ENCODE measurements around the gene LFNG.

Gene LFNG

GRCh38 chr7:2483494-2483893, 36.1 kb upstream of the LFNG start:
- DNase-seq (ENCODE audit: low read depth) = no peak

- no peak for DNase-seq (ENCODE audit: low read depth)
Observed at GRCh38 chr7:2484868-2485267, 34.7 kb upstream of the LFNG start.

GRCh38 chr7:2487586-2488271, 31.8 kb upstream of the LFNG start:
- DNase-seq (ENCODE audit: low read depth) = peak; percentile 27

- peak; percentile 82 for DNase-seq (ENCODE audit: low read depth)
Observed at GRCh38 chr7:2488272-2488645, 31.3 kb upstream of the LFNG start.

GRCh38 chr7:2488681-2489080, 30.9 kb upstream of the LFNG start:
- DNase-seq (ENCODE audit: low read depth) = no peak

GRCh38 chr7:2490181-2490651, 29.4 kb upstream of the LFNG start:
- no peak for DNase-seq (ENCODE audit: low read depth)

- DNase-seq (ENCODE audit: low read depth) = no peak
Observed at GRCh38 chr7:2492038-2492437, 27.5 kb upstream of the LFNG start.

GRCh38 chr7:2493205-2494164, 26.1 kb upstream of the LFNG start:
- DNase-seq (ENCODE audit: low read depth) = no peak

- no peak for DNase-seq (ENCODE audit: low read depth)
Observed at GRCh38 chr7:2494191-2495130, 25.1 kb upstream of the LFNG start.

- DNase-seq (ENCODE audit: low read depth) = no peak
Observed at GRCh38 chr7:2495418-2496299, 23.9 kb upstream of the LFNG start.

- DNase-seq (ENCODE audit: low read depth) = no peak
Observed at GRCh38 chr7:2496375-2496774, 23.2 kb upstream of the LFNG start.

GRCh38 chr7:2497065-2497464, 22.5 kb upstream of the LFNG start:
- DNase-seq (ENCODE audit: low read depth) = no peak

GRCh38 chr7:2497500-2498336, 21.9 kb upstream of the LFNG start:
- no peak for DNase-seq (ENCODE audit: low read depth)

- DNase-seq (ENCODE audit: low read depth) = no peak
Observed at GRCh38 chr7:2498708-2499107, 20.9 kb upstream of the LFNG start.

GRCh38 chr7:2499181-2499580, 20.4 kb upstream of the LFNG start:
- no peak for DNase-seq (ENCODE audit: low read depth)

GRCh38 chr7:2499719-2500430, 19.7 kb upstream of the LFNG start:
- no peak for DNase-seq (ENCODE audit: low read depth)

GRCh38 chr7:2500701-2501100, 18.9 kb upstream of the LFNG start:
- no peak for DNase-seq (ENCODE audit: low read depth)

GRCh38 chr7:2501947-2502646, 17.5 kb upstream of the LFNG start:
- no peak for DNase-seq (ENCODE audit: low read depth)

GRCh38 chr7:2502647-2502966, 17.0 kb upstream of the LFNG start:
- DNase-seq (ENCODE audit: low read depth) = no peak
